H1 (cell line): Measurements from ENCODE around the gene CHD2. TPM values are rescaled to one million over a fixed set of nuclear protein-coding genes. Genes with fewer than 3 reads are reported as not detected.

Source experiments
- CTCF ChIA-PET: fragments of 300-600 bp; sonication (Branson Sonifier 250); formaldehyde crosslinking; loops from one replicate; lab custom pipeline; 2021; ENCODE audit not compliant: partially characterized antibody; lab: Charles Lee
- POLR2A ChIA-PET: fragments of 300-600 bp; sonication (Branson Sonifier 250); formaldehyde crosslinking; loops from one replicate; lab custom pipeline; 2021; ENCODE audit warnings: inconsistent platforms; ENCODE audit not compliant: partially characterized antibody; lab: Charles Lee
- DNase-seq, 2 experiments: peaks; one replicate each; pipeline versions ENCODE4 v3.0.0 to v3.0.0-alpha.2; 2010 to 2022; ENCODE audit warnings: low spot score in 2 of 2, low read depth in 1 of 2, mixed read lengths in 1 of 2
- FAIRE-seq: peaks from 2 replicates; lab custom pipeline; 2011; peaks lifted over from hg19 to GRCh38; lab: Jason Lieb, UNC
- H2AFZ ChIP-seq: 2 replicates; pipeline ENCODE4 v1.8.1; 2012; ENCODE audit warnings: low read length, inconsistent platforms
- H2AK5ac ChIP-seq: 2 replicates; pipeline ENCODE4 v1.6.1; 2013; ENCODE audit warnings: low read depth, low read length
- H2BK120ac ChIP-seq: replicated peaks from 2 replicates; pipeline ENCODE3; 2013; ENCODE audit warnings: low read depth, low read length, inconsistent platforms
- H2BK12ac ChIP-seq: 2 replicates; pipeline ENCODE4 v1.6.1; 2013; ENCODE audit warnings: low read depth, low read length
- H2BK15ac ChIP-seq: 2 replicates; pipeline ENCODE4 v1.6.1; 2013; ENCODE audit warnings: low read length
- H2BK20ac ChIP-seq: 2 replicates; pipeline ENCODE4 v1.6.1; 2013; ENCODE audit warnings: low read length
- H2BK5ac ChIP-seq: 2 replicates; pipeline ENCODE4 v1.6.1; 2013; ENCODE audit warnings: low read depth, low read length
- H3K14ac ChIP-seq: 2 replicates; pipeline ENCODE4 v1.6.1; 2013; ENCODE audit warnings: inconsistent platforms; ENCODE audit not compliant: insufficient read length
- H3K18ac ChIP-seq: 2 replicates; pipeline ENCODE4 v1.6.1; 2013; ENCODE audit warnings: low read length; ENCODE audit errors: extremely low read depth
- H3K23ac ChIP-seq: 2 replicates; pipeline ENCODE4 v1.6.1; 2013; ENCODE audit warnings: inconsistent platforms; ENCODE audit not compliant: insufficient read length
- H3K23me2 ChIP-seq: 2 replicates; pipeline ENCODE4 v1.6.1; 2013; ENCODE audit warnings: low read depth, low read length
- H3K27ac ChIP-seq: 2 replicates; pipeline ENCODE4 v1.6.1; 2011; ENCODE audit warnings: low read depth, low read length, inconsistent platforms
- H3K27me3 ChIP-seq, 4 experiments: replicated peaks in 1 of 4; 1 replicate in 1 of 4; 2 replicates in 3 of 4; pipeline versions ENCODE4 v1.6.1 to v1.8.1; 2011 to 2013; ENCODE audit warnings: low read length in 3 of 4, mild to moderate bottlenecking in 3 of 4, inconsistent platforms in 2 of 4, mixed read lengths in 2 of 4, moderate library complexity in 1 of 4; ENCODE audit not compliant: control insufficient read depth in 3 of 4, insufficient read depth in 3 of 4; ENCODE audit errors: extremely low read depth in 1 of 4
- H3K36me3 ChIP-seq, 4 experiments: 2 replicates each; pipeline versions ENCODE4 v1.6.1 to v1.8.1; 2011 to 2013; ENCODE audit warnings: mild to moderate bottlenecking in 4 of 4, low read length in 3 of 4, moderate library complexity in 2 of 4, control low read depth in 1 of 4, inconsistent platforms in 1 of 4; ENCODE audit not compliant: insufficient read depth in 4 of 4, control insufficient read depth in 2 of 4
- H3K4ac ChIP-seq: replicated peaks from 2 replicates; pipeline ENCODE3; 2013; ENCODE audit warnings: low read length, low read depth, mixed read lengths, inconsistent platforms; ENCODE audit not compliant: insufficient read length
- H3K4me1 ChIP-seq, 4 experiments: replicated peaks in 1 of 4; 1 replicate in 1 of 4; 2 replicates in 3 of 4; pipeline versions ENCODE4 v1.6.1 to v1.8.1; 2011 to 2013; ENCODE audit warnings: low read length in 3 of 4, inconsistent platforms in 2 of 4, mixed read lengths in 1 of 4; ENCODE audit not compliant: insufficient read depth in 4 of 4, control insufficient read depth in 3 of 4
- H3K4me2 ChIP-seq, 2 experiments: 2 replicates each; pipeline versions ENCODE4 v1.6.1 to v1.8.1; 2011 to 2013; ENCODE audit warnings: low read depth in 2 of 2, low read length in 2 of 2, control low read depth in 1 of 2, inconsistent platforms in 1 of 2, mild to moderate bottlenecking in 1 of 2; ENCODE audit not compliant: insufficient read depth in 1 of 2
- H3K4me3 ChIP-seq, 4 experiments: fragments of 200-600, 300-600 bp in 1 of 4; sonication (generic), shearing (Covaris generic), sonication (Bioruptor Twin) in 1 of 4; 2 replicates each; pipeline versions ENCODE4 v1.5.1 to v1.8.1; 2011 to 2016; ENCODE audit warnings: low read length in 4 of 4, low read depth in 3 of 4, control low read depth in 2 of 4, inconsistent platforms in 2 of 4, mild to moderate bottlenecking in 2 of 4, mixed read lengths in 1 of 4, moderate library complexity in 1 of 4; ENCODE audit not compliant: insufficient read depth in 2 of 4; ENCODE audit errors: extremely low read depth in 1 of 4
- H3K56ac ChIP-seq: replicated peaks from 2 replicates; pipeline ENCODE3; 2013; ENCODE audit warnings: low read depth, mild to moderate bottlenecking, mixed read lengths, low read length, inconsistent platforms; ENCODE audit not compliant: insufficient read length
- H3K79me1 ChIP-seq: 2 replicates; pipeline ENCODE4 v1.6.1; 2013; ENCODE audit warnings: low read depth, low read length, control low read depth
- H3K79me2 ChIP-seq, 2 experiments: 2 replicates each; pipeline versions ENCODE4 v1.6.1 to v1.8.1; 2012 to 2013; ENCODE audit warnings: low read length in 2 of 2, mild to moderate bottlenecking in 2 of 2, inconsistent platforms in 1 of 2; ENCODE audit not compliant: insufficient read depth in 2 of 2, control insufficient read depth in 1 of 2
- H3K9ac ChIP-seq, 4 experiments: replicated peaks in 1 of 4; 1 replicate in 1 of 4; 2 replicates in 3 of 4; pipeline versions ENCODE4 v1.6.1 to v1.8.1; 2011 to 2013; ENCODE audit warnings: low read depth in 3 of 4, low read length in 3 of 4, control low read depth in 2 of 4, mild to moderate bottlenecking in 2 of 4, moderate library complexity in 2 of 4, inconsistent platforms in 1 of 4; ENCODE audit errors: extremely low read depth in 1 of 4
- H3K9me3 ChIP-seq, 2 experiments: 2 replicates each; pipeline versions ENCODE4 v1.6.1 to v1.8.1; 2012 to 2013; ENCODE audit warnings: mild to moderate bottlenecking in 2 of 2, moderate library complexity in 2 of 2, control low read depth in 1 of 2, inconsistent platforms in 1 of 2, low read depth in 1 of 2, low read length in 1 of 2, mixed read lengths in 1 of 2; ENCODE audit not compliant: insufficient read depth in 2 of 2
- H4K20me1 ChIP-seq, 2 experiments: replicated peaks in 1 of 2; 2 replicates each; pipeline versions ENCODE3 to v1.8.1; 2011 to 2013; ENCODE audit warnings: inconsistent platforms in 2 of 2, low read length in 2 of 2, mild to moderate bottlenecking in 1 of 2; ENCODE audit not compliant: insufficient read depth in 2 of 2, control insufficient read depth in 1 of 2
- H4K5ac ChIP-seq: 2 replicates; pipeline ENCODE4 v1.6.1; 2013; ENCODE audit warnings: low read length, low read depth, mixed read lengths, inconsistent platforms; ENCODE audit not compliant: insufficient read length
- H4K8ac ChIP-seq: 2 replicates; pipeline ENCODE4 v1.8.0; 2013; ENCODE audit warnings: mild to moderate bottlenecking, moderate library complexity, low read length, inconsistent platforms; ENCODE audit not compliant: insufficient read depth; ENCODE audit errors: extremely low read depth
- H4K91ac ChIP-seq: replicated peaks from 2 replicates; pipeline ENCODE3; 2013; ENCODE audit warnings: low read length, mixed read lengths, inconsistent platforms; ENCODE audit not compliant: insufficient read length
- CTBP2 ChIP-seq: IDR thresholded peaks from 2 replicates; pipeline ENCODE4 v1.7.0; 2011; ENCODE audit warnings: borderline replicate concordance, mild to moderate bottlenecking, moderate library complexity, mixed read lengths, low read length; ENCODE audit not compliant: insufficient read depth, insufficient read length
- E2F6 ChIP-seq: IDR thresholded peaks from 2 replicates; pipeline ENCODE4 v1.6.1; 2012; ENCODE audit warnings: inconsistent platforms
- WGBS, 2 experiments: shearing (Covaris generic) in 1 of 2; methylation state at CpG; one replicate each; pipeline versions ENCODE4 v1.1.6 to v1.1.7; 2013 to 2015; ENCODE audit warnings: low lambda C conversion rate in 2 of 2, mixed read lengths in 2 of 2, inconsistent platforms in 1 of 2, low coverage in 1 of 2, missing lambda C conversion rate in 1 of 2; ENCODE audit not compliant: insufficient replicate concordance in 2 of 2, insufficient coverage in 1 of 2, insufficient read length in 1 of 2; ENCODE audit errors: extremely low coverage in 1 of 2, missing lambda C conversion rate in 1 of 2; 5-methylcytosine and 5-hydroxymethylcytosine counted together
- polyA plus RNA-seq, 7 experiments: library from polyadenylated mRNA; depleted of rRNA in 3 of 7; stranded (reverse) in 5 of 7; unstranded in 2 of 7; fragments of >200 nt in 5 of 7; fragments of 200-250 nt in 2 of 7; gene quantifications; 1 replicate in 5 of 7; 2 replicates in 1 of 7; 4 replicates in 1 of 7; pipeline versions ENCODE4 v1.2.1 to v1.2.3, GENCODE V29; 2011 to 2013; ENCODE audit warnings: missing spikeins in 2 of 7, mixed read lengths in 2 of 7
- total RNA-seq: library from RNA; stranded (reverse); fragmentation: NEBNext Ultra II Directional; extraction: Animal tissue kit (Norgen Biotek cat#: 25700); gene quantifications from 2 replicates; pipeline ENCODE4 v1.2.1, GENCODE V29; 2021

CHD2 gene
- total and polyA plus RNA-seq, 2 of the 8 experiments (the other 6 are each of a cell fraction or from before 2014, with no cell fraction given) = 28.8 to 70.0 TPM

GRCh38 chr15:92879949-92880725 is 20.0 kb upstream of the CHD2 start:
- no peak for FAIRE-seq
- Histone ChIP-seq H3K4ac (no peak overlapping the region), H4K20me1 (no peaks in the 10 kb centered on the region), H3K23ac (no peak overlapping the region), H2AFZ (peak overlapping the region; percentile 24; the same call in 1 of the 2 replicates), H3K18ac (no peak overlapping the region), H3K79me1 (no peaks in the 10 kb centered on the region), H3K27me3 (no peaks in the 10 kb centered on the region), H2BK5ac (no peak overlapping the region), H2BK15ac (0 out of 2 replicates have a peak overlapping the region, but pooled peaks have one; percentile 21), H3K56ac (no peak overlapping the region), H3K4me2 (peak overlapping the region in 1 of 2 experiments; percentile 25; a peak in 1 of 4 replicates), H2AK5ac (no peak overlapping the region), H3K14ac (no peak overlapping the region), H3K79me2 (peaks cover 14 to 24% of the 10 kb centered on the region in 2 experiments), H4K5ac (no peak overlapping the region), H3K9me3 (no peaks in the 10 kb centered on the region), H3K27ac (no peak overlapping the region), H4K8ac (no peak overlapping the region), H2BK12ac (no peak overlapping the region), H3K9ac (no peak overlapping the region), H3K23me2 (peaks cover 4% of the 10 kb centered on the region; the same call in 1 of the 2 replicates), H2BK20ac (peak overlapping the region; percentile 36; the same call in 1 of the 2 replicates), H2BK120ac (no peak overlapping the region), H3K4me1 (peaks cover 9 to 20% (median 17%) of the 10 kb centered on the region in 4 experiments; a peak in 5 of 7 replicates), H3K36me3 (peaks cover 0 to 8% (median 0%) of the 10 kb centered on the region in 4 experiments; a peak in 1 of 8 replicates), H4K91ac (no peak overlapping the region), H3K4me3 (no peak overlapping the region)
- WGBS, 2 experiments = 90% methylated on average over 7 of the region's 7 CpGs; no CpG with 5 or more reads in 1 of the 2 experiments
- no peak for DNase-seq
- TF ChIP-seq CTBP2 (no peak), E2F6 (no peak)
- ChIA-PET POLR2A (interaction anchor here (1.1 to 19.4 kb wide), 11 partner anchors 8 to 69 kb away, joined by 4 to 255 read pairs (median 12); partner anchors contain the start of gene CHD2), CTCF (interaction anchor here (0.6 to 6.6 kb wide), 3 partner anchors 54 to 887 kb away, joined by 3 to 32 read pairs (median 3); no protein-coding TSS in a partner anchor)
